ENCODE results near the gene TOX3.

GRCh38 chr16:52489894-52490293, 57.0 kb downstream of the TOX3 start:
- TF ChIP-seq TCF12 (IDR thresholded peaks at IDR 0.05): no peak
- TF ChIP-seq, protein P1, sequence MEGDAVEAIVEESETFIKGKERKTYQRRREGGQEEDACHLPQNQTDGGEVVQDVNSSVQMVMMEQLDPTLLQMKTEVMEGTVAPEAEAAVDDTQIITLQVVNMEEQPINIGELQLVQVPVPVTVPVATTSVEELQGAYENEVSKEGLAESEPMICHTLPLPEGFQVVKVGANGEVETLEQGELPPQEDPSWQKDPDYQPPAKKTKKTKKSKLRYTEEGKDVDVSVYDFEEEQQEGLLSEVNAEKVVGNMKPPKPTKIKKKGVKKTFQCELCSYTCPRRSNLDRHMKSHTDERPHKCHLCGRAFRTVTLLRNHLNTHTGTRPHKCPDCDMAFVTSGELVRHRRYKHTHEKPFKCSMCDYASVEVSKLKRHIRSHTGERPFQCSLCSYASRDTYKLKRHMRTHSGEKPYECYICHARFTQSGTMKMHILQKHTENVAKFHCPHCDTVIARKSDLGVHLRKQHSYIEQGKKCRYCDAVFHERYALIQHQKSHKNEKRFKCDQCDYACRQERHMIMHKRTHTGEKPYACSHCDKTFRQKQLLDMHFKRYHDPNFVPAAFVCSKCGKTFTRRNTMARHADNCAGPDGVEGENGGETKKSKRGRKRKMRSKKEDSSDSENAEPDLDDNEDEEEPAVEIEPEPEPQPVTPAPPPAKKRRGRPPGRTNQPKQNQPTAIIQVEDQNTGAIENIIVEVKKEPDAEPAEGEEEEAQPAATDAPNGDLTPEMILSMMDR (IDR thresholded peaks at IDR 0.05): no peak
- TF ChIP-seq, protein P2, sequence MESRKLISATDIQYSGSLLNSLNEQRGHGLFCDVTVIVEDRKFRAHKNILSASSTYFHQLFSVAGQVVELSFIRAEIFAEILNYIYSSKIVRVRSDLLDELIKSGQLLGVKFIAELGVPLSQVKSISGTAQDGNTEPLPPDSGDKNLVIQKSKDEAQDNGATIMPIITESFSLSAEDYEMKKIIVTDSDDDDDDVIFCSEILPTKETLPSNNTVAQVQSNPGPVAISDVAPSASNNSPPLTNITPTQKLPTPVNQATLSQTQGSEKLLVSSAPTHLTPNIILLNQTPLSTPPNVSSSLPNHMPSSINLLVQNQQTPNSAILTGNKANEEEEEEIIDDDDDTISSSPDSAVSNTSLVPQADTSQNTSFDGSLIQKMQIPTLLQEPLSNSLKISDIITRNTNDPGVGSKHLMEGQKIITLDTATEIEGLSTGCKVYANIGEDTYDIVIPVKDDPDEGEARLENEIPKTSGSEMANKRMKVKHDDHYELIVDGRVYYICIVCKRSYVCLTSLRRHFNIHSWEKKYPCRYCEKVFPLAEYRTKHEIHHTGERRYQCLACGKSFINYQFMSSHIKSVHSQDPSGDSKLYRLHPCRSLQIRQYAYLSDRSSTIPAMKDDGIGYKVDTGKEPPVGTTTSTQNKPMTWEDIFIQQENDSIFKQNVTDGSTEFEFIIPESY (IDR thresholded peaks at IDR 0.05; ENCODE audit: borderline replicate concordance, low read depth): no peak
